Measurements from ENCODE around the gene ARHGAP22.

DNA sequence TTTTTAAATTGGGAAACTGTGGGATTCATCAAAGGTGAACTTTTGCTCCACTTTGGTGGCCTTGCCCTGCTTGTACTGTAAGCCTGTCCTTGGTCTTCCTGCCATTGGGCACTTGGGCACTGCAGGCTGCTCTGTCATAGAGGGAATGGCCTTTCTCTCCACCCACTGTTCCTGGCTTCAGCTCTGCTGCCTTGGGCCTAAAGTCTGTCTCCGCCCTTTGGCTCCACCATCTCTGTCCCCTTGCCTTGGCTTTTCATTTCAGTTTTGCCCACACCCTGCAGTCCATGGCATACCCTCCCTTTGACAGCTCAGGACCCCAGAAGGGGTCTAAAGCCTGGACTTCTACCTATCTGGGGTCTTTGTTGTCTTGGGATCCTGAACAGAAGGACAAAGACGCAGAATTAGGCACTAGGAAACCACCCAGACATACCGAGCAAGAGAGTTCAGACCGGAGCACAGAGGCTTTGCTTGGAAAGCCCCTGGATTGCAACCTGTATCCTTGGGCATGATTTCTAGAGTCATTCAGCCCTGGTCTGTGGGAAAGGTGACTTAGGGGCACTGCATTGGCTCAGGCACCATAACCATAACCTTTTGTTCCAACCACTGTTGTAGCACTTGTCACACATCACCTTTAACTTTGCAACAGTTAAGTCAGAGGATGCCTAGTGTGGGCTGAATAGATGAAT lies 5.2 kb upstream of the ARHGAP22 start:
- TF ChIP-seq, protein P1, sequence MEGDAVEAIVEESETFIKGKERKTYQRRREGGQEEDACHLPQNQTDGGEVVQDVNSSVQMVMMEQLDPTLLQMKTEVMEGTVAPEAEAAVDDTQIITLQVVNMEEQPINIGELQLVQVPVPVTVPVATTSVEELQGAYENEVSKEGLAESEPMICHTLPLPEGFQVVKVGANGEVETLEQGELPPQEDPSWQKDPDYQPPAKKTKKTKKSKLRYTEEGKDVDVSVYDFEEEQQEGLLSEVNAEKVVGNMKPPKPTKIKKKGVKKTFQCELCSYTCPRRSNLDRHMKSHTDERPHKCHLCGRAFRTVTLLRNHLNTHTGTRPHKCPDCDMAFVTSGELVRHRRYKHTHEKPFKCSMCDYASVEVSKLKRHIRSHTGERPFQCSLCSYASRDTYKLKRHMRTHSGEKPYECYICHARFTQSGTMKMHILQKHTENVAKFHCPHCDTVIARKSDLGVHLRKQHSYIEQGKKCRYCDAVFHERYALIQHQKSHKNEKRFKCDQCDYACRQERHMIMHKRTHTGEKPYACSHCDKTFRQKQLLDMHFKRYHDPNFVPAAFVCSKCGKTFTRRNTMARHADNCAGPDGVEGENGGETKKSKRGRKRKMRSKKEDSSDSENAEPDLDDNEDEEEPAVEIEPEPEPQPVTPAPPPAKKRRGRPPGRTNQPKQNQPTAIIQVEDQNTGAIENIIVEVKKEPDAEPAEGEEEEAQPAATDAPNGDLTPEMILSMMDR (IDR thresholded peaks at IDR 0.05; ENCODE audit: low read length), result no peak
- no peak for TF ChIP-seq EZH2phosphoT487 (IDR thresholded peaks at IDR 0.05; ENCODE audit: low read length)
- TF ChIP-seq EZH2 (optimal IDR thresholded peaks at IDR 0.05; ENCODE audit: low read depth, low read length), result no peak

Data from MM.1S (cell line).